Cardiac muscle cell (in vitro differentiated cells and primary cell): Measurements from ENCODE around the gene AKR1C1. TPM values are rescaled to one million over a fixed set of nuclear protein-coding genes. Genes with fewer than 3 reads are reported as not detected.
"Not testable (repeated sequence)": the region's sequence is repeated elsewhere in the genome, so short reads cannot be mapped to it uniquely, and the experiment has no call there.

Experiments
- DNase-seq, 2 donors: peaks; one replicate each; pipeline versions ENCODE4 v3.0.0 to v3.0.0-alpha.2; 2010 to 2017; ENCODE audit warnings: low read depth in 1 of 2, low spot score in 1 of 2
- H3K27ac ChIP-seq: fragments of 200-600 bp; sonication (generic); 2 replicates; pipeline ENCODE4 v1.5.1; 2016
- H3K27me3 ChIP-seq: fragments of 200-600 bp; sonication (generic); 2 replicates; pipeline ENCODE4 v1.6.0; 2016; ENCODE audit warnings: control low read depth
- H3K36me3 ChIP-seq: fragments of 200-600 bp; sonication (generic); 2 replicates; pipeline ENCODE4 v1.5.1; 2016; ENCODE audit warnings: control low read depth
- H3K4me1 ChIP-seq: fragments of 200-600 bp; sonication (generic); 2 replicates; pipeline ENCODE4 v1.8.1; 2017; ENCODE audit warnings: low read depth, mild to moderate bottlenecking, mixed run types
- H3K4me3 ChIP-seq: fragments of 200-600 bp; sonication (generic); 2 replicates; pipeline ENCODE4 v1.5.1; 2016; ENCODE audit warnings: mild to moderate bottlenecking
- H3K9me3 ChIP-seq: fragments of 200-600 bp; sonication (generic); 2 replicates; pipeline ENCODE4 v1.5.1; 2017; ENCODE audit warnings: low read depth, mild to moderate bottlenecking, control low read depth
- polyA plus RNA-seq: library from polyadenylated mRNA; unstranded; fragments of >200 nt; fragmentation: Nextera tagmentation; extraction: Ambion mirVana; gene quantifications from 2 replicates; pipeline ENCODE4 v1.2.1, GENCODE V29; 2016
- total RNA-seq: library from RNA; depleted of rRNA; stranded (reverse); fragments of >200 nt; gene quantifications from 2 replicates; pipeline ENCODE4 v1.2.3, GENCODE V29; 2016
- TF ChIP-seq, protein P1 (sequence below): IDR thresholded peaks from 2 replicates; pipeline ENCODE4 v1.5.1; 2012; ENCODE audit warnings: low read depth, mild to moderate bottlenecking, low read length

Gene AKR1C1
- total and polyA plus RNA-seq, 2 experiments from 2014 or later: 16.2 to 22.5 TPM

DNA sequence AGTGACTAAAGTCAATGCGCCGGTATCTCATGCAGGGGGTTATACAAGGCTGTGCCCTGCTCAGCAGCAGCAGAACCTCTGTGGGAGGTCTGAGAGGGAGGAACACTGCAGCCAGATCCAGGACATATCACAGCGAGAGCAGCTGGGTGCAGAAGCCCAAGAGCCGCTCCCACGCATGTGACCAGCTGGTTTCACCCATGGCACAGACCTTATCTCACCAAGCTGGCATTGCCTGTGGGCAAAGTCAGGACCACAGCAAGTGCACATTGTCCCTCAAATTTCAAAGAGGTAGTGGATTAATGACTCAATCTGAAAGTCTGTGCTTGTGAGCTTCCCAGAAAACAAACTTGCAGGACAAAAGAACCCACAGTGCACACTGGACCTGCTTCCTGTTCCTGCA is 31.6 kb upstream of the AKR1C1 start:
- no peak overlapping the region for H3K4me3 ChIP-seq
- TF ChIP-seq, protein P1, sequence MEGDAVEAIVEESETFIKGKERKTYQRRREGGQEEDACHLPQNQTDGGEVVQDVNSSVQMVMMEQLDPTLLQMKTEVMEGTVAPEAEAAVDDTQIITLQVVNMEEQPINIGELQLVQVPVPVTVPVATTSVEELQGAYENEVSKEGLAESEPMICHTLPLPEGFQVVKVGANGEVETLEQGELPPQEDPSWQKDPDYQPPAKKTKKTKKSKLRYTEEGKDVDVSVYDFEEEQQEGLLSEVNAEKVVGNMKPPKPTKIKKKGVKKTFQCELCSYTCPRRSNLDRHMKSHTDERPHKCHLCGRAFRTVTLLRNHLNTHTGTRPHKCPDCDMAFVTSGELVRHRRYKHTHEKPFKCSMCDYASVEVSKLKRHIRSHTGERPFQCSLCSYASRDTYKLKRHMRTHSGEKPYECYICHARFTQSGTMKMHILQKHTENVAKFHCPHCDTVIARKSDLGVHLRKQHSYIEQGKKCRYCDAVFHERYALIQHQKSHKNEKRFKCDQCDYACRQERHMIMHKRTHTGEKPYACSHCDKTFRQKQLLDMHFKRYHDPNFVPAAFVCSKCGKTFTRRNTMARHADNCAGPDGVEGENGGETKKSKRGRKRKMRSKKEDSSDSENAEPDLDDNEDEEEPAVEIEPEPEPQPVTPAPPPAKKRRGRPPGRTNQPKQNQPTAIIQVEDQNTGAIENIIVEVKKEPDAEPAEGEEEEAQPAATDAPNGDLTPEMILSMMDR: no peak

DNA sequence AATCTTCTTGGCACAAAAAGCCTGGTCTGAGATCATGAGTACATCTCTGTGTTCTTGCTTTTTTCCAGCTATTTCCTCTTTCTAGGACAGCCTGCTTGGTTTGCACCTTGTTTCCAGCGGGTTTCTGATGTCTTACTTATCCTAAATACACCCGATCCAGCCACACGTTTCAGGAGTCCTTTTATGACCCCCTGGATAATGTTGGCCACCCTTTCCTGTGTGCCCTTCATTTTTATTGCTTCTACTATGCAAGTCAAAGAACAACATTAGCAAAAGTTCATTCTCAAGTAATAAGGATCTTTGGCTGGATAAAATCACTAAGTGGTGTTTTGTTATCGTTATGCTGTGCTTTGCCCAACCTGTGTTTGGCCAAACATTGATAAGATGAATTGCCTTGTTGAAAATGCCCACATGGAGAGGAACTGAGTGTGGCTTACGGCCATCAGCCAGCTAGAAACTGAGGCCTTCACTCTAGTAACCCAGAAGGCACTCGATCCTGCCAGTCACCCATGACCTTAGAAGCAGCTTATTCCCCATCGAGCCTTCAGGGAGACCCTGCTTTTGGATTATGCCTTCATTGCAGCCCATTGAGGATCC is 28.7 kb upstream of the AKR1C1 start:
- Histone ChIP-seq H3K27me3 (no peaks in the 10 kb centered on the region), H3K4me1 (no peaks in the 10 kb centered on the region), H3K9me3 (no peaks in the 10 kb centered on the region), H3K4me3 (no peak overlapping the region), H3K36me3 (no peaks in the 10 kb centered on the region), H3K27ac (no peak overlapping the region)
- TF ChIP-seq, protein P1: no peak
- DNase-seq: no peak

More for the DNA sequence above, 31.6 kb upstream of the AKR1C1 start:
- Histone ChIP-seq H3K27me3 (no peaks in the 10 kb centered on the region), H3K9me3 (no peaks in the 10 kb centered on the region), H3K27ac (no peak overlapping the region), H3K36me3 (no peaks in the 10 kb centered on the region), H3K4me1 (no peaks in the 10 kb centered on the region)
- DNase-seq: no peak

DNA sequence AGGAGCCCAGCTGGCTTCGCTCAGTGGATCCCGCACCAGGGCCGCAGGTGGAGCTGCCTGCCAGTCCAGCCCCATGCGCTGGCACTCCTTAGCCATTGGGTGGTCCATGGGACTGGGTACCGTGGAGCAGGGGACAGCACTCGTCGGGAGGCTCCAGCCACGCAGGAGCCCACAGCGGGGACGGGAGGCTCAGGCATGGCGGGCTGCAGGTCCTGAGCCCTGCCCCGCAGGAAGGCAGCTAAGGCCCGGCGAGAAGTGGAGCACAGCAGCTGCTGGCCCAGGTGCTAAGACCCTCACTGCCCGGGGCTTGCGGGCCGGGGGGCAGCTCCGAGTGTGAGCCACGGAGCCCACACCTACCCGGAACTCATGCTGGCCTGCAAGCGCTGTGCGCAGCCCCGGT is 25.9 kb upstream of the AKR1C1 start:
- Histone ChIP-seq H3K27ac (no peak overlapping the region), H3K36me3 (no peaks in the 10 kb centered on the region), H3K27me3 (no peaks in the 10 kb centered on the region), H3K4me1 (no peaks in the 10 kb centered on the region), H3K4me3 (no peak overlapping the region), H3K9me3 (no peaks in the 10 kb centered on the region)
- no peak for DNase-seq
- TF ChIP-seq, protein P1: no peak

DNA sequence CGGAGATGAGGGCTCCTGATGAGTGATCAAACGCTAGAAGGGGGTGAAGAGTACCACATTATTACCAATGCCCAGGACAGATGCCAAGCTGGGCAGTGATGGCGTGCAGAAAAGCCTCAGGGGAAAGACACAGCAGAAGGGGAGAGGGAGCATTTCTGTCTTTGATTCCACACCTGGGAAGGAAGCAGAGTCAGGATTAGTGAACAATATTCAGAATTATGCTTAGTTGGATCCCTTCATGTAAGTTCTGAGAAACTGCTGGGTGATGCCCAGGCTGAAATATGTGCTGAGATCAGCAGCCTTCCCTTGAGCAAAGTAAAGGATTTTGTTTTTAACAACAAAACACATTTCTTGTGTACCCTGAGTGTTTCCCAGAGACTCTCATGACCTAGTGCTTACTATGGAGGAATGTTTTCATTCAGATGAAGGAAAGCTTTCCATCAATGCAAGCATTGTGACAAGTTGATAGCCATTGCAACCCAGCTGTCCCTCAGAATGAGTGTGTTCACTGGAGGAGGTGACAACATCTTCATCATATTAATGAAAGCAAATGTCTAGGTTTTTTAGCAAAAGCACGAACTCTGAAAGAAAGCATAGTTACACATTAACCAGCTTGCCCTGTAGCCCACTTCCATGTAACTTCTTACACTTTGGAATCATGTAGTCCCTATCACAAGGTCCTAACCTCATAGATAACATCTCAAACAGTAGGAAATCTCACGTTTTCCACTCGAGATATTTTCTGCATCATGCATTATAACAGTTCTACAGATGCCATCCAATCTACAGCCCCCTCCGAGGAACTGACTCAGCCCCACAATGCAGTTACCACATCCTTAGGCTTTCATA is 23.8 kb upstream of the AKR1C1 start:
- TF ChIP-seq, protein P1: no peak
- no peaks in the 10 kb centered on the region for H3K9me3 ChIP-seq
- no peak overlapping the region for H3K4me3 ChIP-seq
- no peaks in the 10 kb centered on the region for H3K27me3 ChIP-seq
- H3K36me3 ChIP-seq: no peaks in the 10 kb centered on the region
- no peaks in the 10 kb centered on the region for H3K4me1 ChIP-seq
- no peak for DNase-seq
- no peak overlapping the region for H3K27ac ChIP-seq

DNA sequence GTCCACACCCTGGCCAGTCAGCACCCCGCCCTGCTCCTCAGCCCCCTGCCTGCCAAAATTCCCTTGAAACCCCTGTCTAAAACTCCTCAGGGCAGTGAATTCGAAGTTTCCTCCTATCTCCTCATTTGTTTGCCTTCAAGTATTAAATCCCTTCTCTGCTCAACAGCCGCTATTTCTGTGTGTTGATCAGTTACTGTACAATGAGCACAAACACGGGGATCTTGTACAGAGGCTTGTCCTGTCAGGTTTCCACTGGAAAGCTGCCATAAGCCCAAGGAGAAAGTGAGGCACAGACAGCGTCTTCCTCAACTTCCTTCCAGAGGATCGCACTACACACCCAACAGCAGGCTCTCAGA is 23.2 kb upstream of the AKR1C1 start:
- not testable (repeated sequence) for H3K4me3 ChIP-seq, H3K4me1 ChIP-seq, H3K9me3 ChIP-seq, DNase-seq, H3K27me3 ChIP-seq, H3K27ac ChIP-seq, H3K36me3 ChIP-seq

DNA sequence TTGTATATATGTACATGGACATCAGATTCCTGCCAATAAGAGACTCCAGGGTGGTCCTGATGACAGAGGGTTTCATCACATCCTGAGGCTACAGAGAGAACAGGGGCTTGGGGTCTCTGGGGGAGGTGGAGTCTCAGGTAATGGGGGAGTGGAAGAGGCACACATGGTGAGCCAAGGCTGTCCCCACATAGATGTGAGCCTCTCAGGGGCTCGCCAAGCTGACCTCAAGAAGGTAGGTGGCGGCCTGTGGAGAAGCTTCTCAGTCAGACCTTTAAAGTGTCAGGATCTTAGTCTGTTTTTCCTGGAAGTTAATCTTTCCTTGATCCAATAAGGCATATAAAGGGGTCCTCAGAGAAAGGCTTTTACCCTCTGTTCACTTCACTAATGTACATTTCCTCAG is 22.3 kb upstream of the AKR1C1 start:
- not testable (repeated sequence) for H3K9me3 ChIP-seq, H3K27me3 ChIP-seq, DNase-seq, H3K4me1 ChIP-seq, H3K4me3 ChIP-seq, H3K27ac ChIP-seq, H3K36me3 ChIP-seq
